ENCODE data around the gene MCM7. TPM values are rescaled to one million over a fixed set of nuclear protein-coding genes. Genes with fewer than 3 reads are reported as not detected.

MCM7 gene
- total and polyA plus RNA-seq, 4 donors: 36.0 to 54.7 (median 41.8) TPM

GRCh38 chr7:100093498-100093897 is 7.7 kb downstream of the MCM7 start:
- Histone ChIP-seq H3K27me3 (ENCODE audit: control insufficient read depth in 3 of 3, insufficient read depth in 3 of 3, low read length in 2 of 3) (no peaks in the 10 kb centered on the region), H3K4me3 (no peak overlapping the region), H3K4me1 (ENCODE audit: control insufficient read depth in 5 of 5, insufficient read depth in 5 of 5, low read length in 5 of 5) (peaks cover 0 to 8% (median 2%) of the 10 kb centered on the region in 5 donors), H3K27ac (ENCODE audit: low read depth in 1 of 2, low read length in 1 of 2) (peak overlapping the region in 1 of 2 donors; percentile 23), H3K36me3 (ENCODE audit: control insufficient read depth in 4 of 4, insufficient read depth in 4 of 4, low read length in 4 of 4) (peaks cover 19 to 63% (median 55%) of the 10 kb centered on the region in 4 donors), H3K9me3 (ENCODE audit: control insufficient read depth in 4 of 4, insufficient read depth in 3 of 4, low read length in 3 of 4) (no peaks in the 10 kb centered on the region), H3K9ac (ENCODE audit: insufficient read depth in 1 of 2, low read length in 2 of 2) (no peak overlapping the region)
- TF ChIP-seq CTCF (IDR thresholded peaks at IDR 0.05; ENCODE audit: control extremely low read depth, extremely low read depth): no peak
- DNase-seq (peak in 1 of 3 donors; percentile 35), ATAC-seq (ENCODE audit: insufficient read depth, low FRiP score) (no peak)
- WGBS, 2 donors: 66 to 67% methylated on average over 13 of the region's 13 CpGs

GRCh38 chr7:100093054-100093453 is 8.1 kb downstream of the MCM7 start:
- no peaks in the 10 kb centered on the region for H3K27me3 ChIP-seq (ENCODE audit: control insufficient read depth in 3 of 3, insufficient read depth in 3 of 3, low read length in 2 of 3)
- ATAC-seq (ENCODE audit: insufficient read depth, low FRiP score) (no peak), DNase-seq (no peak)
- H3K9me3 ChIP-seq (ENCODE audit: control insufficient read depth in 4 of 4, insufficient read depth in 3 of 4, low read length in 3 of 4): no peaks in the 10 kb centered on the region
- 60 to 72% methylated on average over 8 of the region's 8 CpGs for WGBS, 2 donors
- H3K9ac ChIP-seq (ENCODE audit: insufficient read depth in 1 of 2, low read length in 2 of 2): no peak overlapping the region
- no peak for TF ChIP-seq CTCF (IDR thresholded peaks at IDR 0.05; ENCODE audit: control extremely low read depth, extremely low read depth)
- H3K4me3 ChIP-seq: no peak overlapping the region
- H3K27ac ChIP-seq (ENCODE audit: low read depth in 1 of 2, low read length in 1 of 2): no peak overlapping the region
- peaks cover 17 to 59% (median 51%) of the 10 kb centered on the region in 4 donors for H3K36me3 ChIP-seq (ENCODE audit: control insufficient read depth in 4 of 4, insufficient read depth in 4 of 4, low read length in 4 of 4)
- H3K4me1 ChIP-seq (ENCODE audit: control insufficient read depth in 5 of 5, insufficient read depth in 5 of 5, low read length in 5 of 5): peaks cover 0 to 11% (median 2%) of the 10 kb centered on the region in 5 donors

GRCh38 chr7:100091411-100092181 is 9.6 kb downstream of the MCM7 start:
- no peak for ATAC-seq (ENCODE audit: insufficient read depth, low FRiP score)
- no peak overlapping the region for H3K27ac ChIP-seq (ENCODE audit: low read depth in 1 of 2, low read length in 1 of 2)
- H3K4me1 ChIP-seq (ENCODE audit: control insufficient read depth in 5 of 5, insufficient read depth in 5 of 5, low read length in 5 of 5): peaks cover 0 to 18% (median 2%) of the 10 kb centered on the region in 5 donors
- no peak for TF ChIP-seq CTCF (IDR thresholded peaks at IDR 0.05; ENCODE audit: control extremely low read depth, extremely low read depth)
- no peak for DNase-seq
- H3K9ac ChIP-seq (ENCODE audit: insufficient read depth in 1 of 2, low read length in 2 of 2): no peak overlapping the region
- WGBS, 2 donors: 69 to 77% methylated on average over 19 of the region's 19 CpGs
- H3K27me3 ChIP-seq (ENCODE audit: control insufficient read depth in 3 of 3, insufficient read depth in 3 of 3, low read length in 2 of 3): no peaks in the 10 kb centered on the region
- H3K36me3 ChIP-seq (ENCODE audit: control insufficient read depth in 4 of 4, insufficient read depth in 4 of 4, low read length in 4 of 4): peaks cover 8 to 49% (median 39%) of the 10 kb centered on the region in 4 donors
- no peak overlapping the region for H3K4me3 ChIP-seq
- no peaks in the 10 kb centered on the region for H3K9me3 ChIP-seq (ENCODE audit: control insufficient read depth in 4 of 4, insufficient read depth in 3 of 4, low read length in 3 of 4)
